Esophagus squamous epithelium (tissue), 5 donors: ENCODE results near the gene POP7. TPM values are rescaled to one million over a fixed set of nuclear protein-coding genes. Genes with fewer than 3 reads are reported as not detected.

Source experiments
- DNase-seq: peaks from one replicate; lab custom pipeline; 2025; lab: John Stamatoyannopoulos, UW
- H3K27ac ChIP-seq, 4 donors: fragments of 200-600 bp; sonication (generic); one replicate each; pipeline ENCODE4 v1.5.1; 2016 to 2019; ENCODE audit warnings: mild to moderate bottlenecking in 1 of 4
- H3K27me3 ChIP-seq, 4 donors: fragments of 200-600 bp; sonication (generic); 1 replicate in 3 of 4; 2 replicates in 1 of 4; pipeline versions ENCODE4 v1.5.1 to v1.6.0; 2017 to 2021; ENCODE audit warnings: antibody characterized with exemption in 1 of 4
- H3K36me3 ChIP-seq, 3 donors: fragments of 200-600 bp; sonication (generic); one replicate each; pipeline ENCODE4 v1.5.1; 2016 to 2019
- H3K4me1 ChIP-seq, 3 donors: fragments of 200-600 bp; sonication (generic); one replicate each; pipeline ENCODE4 v1.5.1; 2017 to 2019
- H3K4me3 ChIP-seq, 4 donors: fragments of 200-600 bp; sonication (generic); 1 replicate in 3 of 4; 2 replicates in 1 of 4; pipeline ENCODE4 v1.5.1; 2016 to 2019; ENCODE audit warnings: mild to moderate bottlenecking in 2 of 4, moderate library complexity in 1 of 4
- H3K9me3 ChIP-seq, 3 donors: fragments of 200-600 bp; sonication (generic); one replicate each; pipeline ENCODE4 v1.5.1; 2016 to 2019
- POLR2A ChIP-seq, 4 donors: fragments of 450-650 bp; IDR thresholded peaks; one replicate each; pipeline ENCODE4 v1.6.1; 2017; ENCODE audit warnings: antibody characterized with exemption in 4 of 4, mild to moderate bottlenecking in 4 of 4, moderate library complexity in 3 of 4
- WGBS, 2 donors: methylation state at CpG; one replicate each; pipeline ENCODE4 v1.1.5; 2018; 5-methylcytosine and 5-hydroxymethylcytosine counted together
- intact Hi-C: fragments of 100-400 bp; cut with DNase I; formaldehyde crosslinking; loops from one replicate; pipeline ENCODE4 v1.15.0; 2022
- total RNA-seq, 4 donors: library from RNA; depleted of rRNA; stranded (reverse); fragments of >200 nt; gene quantifications; one replicate each; pipeline ENCODE4 v1.1.0, GENCODE V29; 2016
- TF ChIP-seq, protein P1 (sequence below), 6 experiments: fragments of 450-650 bp in 4 of 6; fragments of 200-600 bp in 2 of 6; sonication (generic) in 2 of 6; IDR thresholded peaks; one replicate each; pipeline ENCODE4 v1.5.1; 2016 to 2019; ENCODE audit warnings: antibody characterized with exemption in 6 of 6, mild to moderate bottlenecking in 4 of 6, moderate library complexity in 4 of 6
- donor health status: DM: yes; HTN: yes; CAD: no.

POP7 gene
- total RNA-seq, 4 donors from 2014 or later, result 28.0 to 36.7 (median 30.0) TPM

- TF ChIP-seq POLR2A (IDR thresholded peaks at IDR 0.05), result no peak
- TF ChIP-seq, protein P1, sequence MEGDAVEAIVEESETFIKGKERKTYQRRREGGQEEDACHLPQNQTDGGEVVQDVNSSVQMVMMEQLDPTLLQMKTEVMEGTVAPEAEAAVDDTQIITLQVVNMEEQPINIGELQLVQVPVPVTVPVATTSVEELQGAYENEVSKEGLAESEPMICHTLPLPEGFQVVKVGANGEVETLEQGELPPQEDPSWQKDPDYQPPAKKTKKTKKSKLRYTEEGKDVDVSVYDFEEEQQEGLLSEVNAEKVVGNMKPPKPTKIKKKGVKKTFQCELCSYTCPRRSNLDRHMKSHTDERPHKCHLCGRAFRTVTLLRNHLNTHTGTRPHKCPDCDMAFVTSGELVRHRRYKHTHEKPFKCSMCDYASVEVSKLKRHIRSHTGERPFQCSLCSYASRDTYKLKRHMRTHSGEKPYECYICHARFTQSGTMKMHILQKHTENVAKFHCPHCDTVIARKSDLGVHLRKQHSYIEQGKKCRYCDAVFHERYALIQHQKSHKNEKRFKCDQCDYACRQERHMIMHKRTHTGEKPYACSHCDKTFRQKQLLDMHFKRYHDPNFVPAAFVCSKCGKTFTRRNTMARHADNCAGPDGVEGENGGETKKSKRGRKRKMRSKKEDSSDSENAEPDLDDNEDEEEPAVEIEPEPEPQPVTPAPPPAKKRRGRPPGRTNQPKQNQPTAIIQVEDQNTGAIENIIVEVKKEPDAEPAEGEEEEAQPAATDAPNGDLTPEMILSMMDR (IDR thresholded peaks at IDR 0.05), result no peak
- whole genome bisulfite sequencing, 2 donors, result 28 to 36% methylated on average over 4 to 5 of the region's 8 CpGs
- Histone ChIP-seq H3K4me3 (no peak overlapping the region), H3K27me3 (peaks cover 7 to 57% (median 12%) of the 10 kb centered on the region in 4 donors), H3K27ac (no peak overlapping the region), H3K4me1 (peaks cover 9 to 27% (median 11%) of the 10 kb centered on the region in 3 donors), H3K36me3 (no peaks in the 10 kb centered on the region), H3K9me3 (no peaks in the 10 kb centered on the region)
- intact Hi-C loops, result no loop called here
- DNase-seq, result no peak
Observed at GRCh38 chr7:100719523-100720278, 13.8 kb downstream of the POP7 start.

DNA sequence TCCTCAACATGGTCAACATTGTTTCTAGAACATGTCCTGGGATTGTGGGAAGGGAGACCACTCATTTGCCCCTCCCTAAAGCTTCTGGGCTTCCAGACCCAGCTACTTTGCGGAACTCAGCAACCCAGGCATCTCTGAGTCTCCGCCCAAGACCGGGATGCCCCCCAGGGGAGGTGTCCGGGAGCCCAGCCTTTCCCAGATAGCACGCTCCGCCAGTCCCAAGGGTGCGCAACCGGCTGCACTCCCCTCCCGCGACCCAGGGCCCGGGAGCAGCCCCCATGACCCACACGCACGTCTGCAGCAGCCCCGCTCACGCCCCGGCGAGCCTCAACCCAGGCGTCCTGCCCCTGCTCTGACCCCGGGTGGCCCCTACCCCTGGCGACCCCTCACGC is 14.4 kb downstream of the POP7 start, which contains the start of gene EPO:
EPO (plus strand) TSS at position 190 of the 392 bp plus-strand sequence. CDS start 513 bp downstream, outside the sequence.
- no peak for DNase-seq
- intact Hi-C loops, result no loop called here
- Histone ChIP-seq H3K36me3 (no peaks in the 10 kb centered on the region), H3K4me1 (peaks cover 9 to 31% (median 11%) of the 10 kb centered on the region in 3 donors), H3K4me3 (peak within 1 kb of the TSS in 2 of 4 donors; percentile 30 to 50), H3K27ac (no peak within 1 kb of the TSS), H3K27me3 (peaks cover 7 to 61% (median 12%) of the 10 kb centered on the region in 4 donors), H3K9me3 (no peaks in the 10 kb centered on the region)
- TF ChIP-seq, protein P1 (IDR thresholded peaks at IDR 0.05), result no peak
- TF ChIP-seq POLR2A (IDR thresholded peaks at IDR 0.05), result no peak
- WGBS, 2 donors, result 3% methylated on average over 11 of the region's 21 CpGs; no CpG with 5 or more reads in 1 of the 2 donors

DNA sequence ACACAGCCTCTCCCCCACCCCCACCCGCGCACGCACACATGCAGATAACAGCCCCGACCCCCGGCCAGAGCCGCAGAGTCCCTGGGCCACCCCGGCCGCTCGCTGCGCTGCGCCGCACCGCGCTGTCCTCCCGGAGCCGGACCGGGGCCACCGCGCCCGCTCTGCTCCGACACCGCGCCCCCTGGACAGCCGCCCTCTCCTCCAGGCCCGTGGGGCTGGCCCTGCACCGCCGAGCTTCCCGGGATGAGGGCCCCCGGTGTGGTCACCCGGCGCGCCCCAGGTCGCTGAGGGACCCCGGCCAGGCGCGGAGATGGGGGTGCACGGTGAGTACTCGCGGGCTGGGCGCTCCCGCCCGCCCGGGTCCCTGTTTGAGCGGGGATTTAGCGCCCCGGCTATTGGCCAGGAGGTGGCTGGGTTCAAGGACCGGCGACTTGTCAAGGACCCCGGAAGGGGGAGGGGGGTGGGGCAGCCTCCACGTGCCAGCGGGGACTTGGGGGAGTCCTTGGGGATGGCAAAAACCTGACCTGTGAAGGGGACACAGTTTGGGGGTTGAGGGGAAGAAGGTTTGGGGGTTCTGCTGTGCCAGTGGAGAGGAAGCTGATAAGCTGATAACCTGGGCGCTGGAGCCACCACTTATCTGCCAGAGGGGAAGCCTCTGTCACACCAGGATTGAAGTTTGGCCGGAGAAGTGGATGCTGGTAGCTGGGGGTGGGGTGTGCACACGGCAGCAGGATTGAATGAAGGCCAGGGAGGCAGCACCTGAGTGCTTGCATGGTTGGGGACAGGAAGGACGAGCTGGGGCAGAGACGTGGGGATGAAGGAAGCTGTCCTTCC is 15.0 kb downstream of the POP7 start:
- 21 to 30% methylated on average over 4 to 7 of the region's 56 CpGs for WGBS, 2 donors
- TF ChIP-seq, protein P1 (IDR thresholded peaks at IDR 0.05), result no peak
- TF ChIP-seq POLR2A (IDR thresholded peaks at IDR 0.05), result no peak
- intact Hi-C loops, result no loop called here
- Histone ChIP-seq H3K4me3 (peak overlapping the region in 2 of 4 donors; percentile 30 to 50), H3K27me3 (peaks cover 7 to 61% (median 12%) of the 10 kb centered on the region in 4 donors), H3K36me3 (no peaks in the 10 kb centered on the region), H3K4me1 (peaks cover 11 to 37% (median 15%) of the 10 kb centered on the region in 3 donors), H3K27ac (no peak overlapping the region), H3K9me3 (no peaks in the 10 kb centered on the region)
- no peak for DNase-seq

- Histone ChIP-seq H3K36me3 (no peaks in the 10 kb centered on the region), H3K27me3 (peaks cover 7 to 61% (median 12%) of the 10 kb centered on the region in 4 donors), H3K4me3 (no peak overlapping the region), H3K9me3 (no peaks in the 10 kb centered on the region), H3K27ac (no peak overlapping the region), H3K4me1 (peaks cover 11 to 42% (median 19%) of the 10 kb centered on the region in 3 donors)
- no peak for DNase-seq
- TF ChIP-seq, protein P1 (IDR thresholded peaks at IDR 0.05), result no peak
- no peak for TF ChIP-seq POLR2A (IDR thresholded peaks at IDR 0.05)
- WGBS, 2 donors, result 60 to 88% methylated on average over 1 to 6 of the region's 8 CpGs
- intact Hi-C loops, result no loop called here
Observed at GRCh38 chr7:100721505-100721812, 15.5 kb downstream of the POP7 start.
